Measurements from ENCODE around the gene KCNJ11. TPM values are rescaled to one million over a fixed set of nuclear protein-coding genes. Genes with fewer than 3 reads are reported as not detected.

Gene KCNJ11
- not detected in 2 replicates for total RNA-seq

GRCh38 chr11:17388609-17389210 is at the start of gene KCNJ11:
Gene KCNJ11 (minus strand): TSS chr11:17388659. CDS start chr11:17388091, 568 bp downstream.

GRCh38 chr11:17351510-17352176 is 36.8 kb downstream of the KCNJ11 start, which contains the start of gene NCR3LG1:
Gene NCR3LG1 (plus strand): TSS chr11:17351800. CDS start chr11:17351970, 170 bp downstream.

Other genes with a start within 250 kb of the KCNJ11 start
- 45.5 and 63.6 TPM in 2 replicates for gene PIK3C2A, start 180.7 kb downstream of the KCNJ11 start, total RNA-seq
- gene NUCB2, start 111.9 kb downstream of the KCNJ11 start, total RNA-seq, result 51.0 and 62.1 TPM in 2 replicates
- 6.0 and 9.1 TPM in 2 replicates for gene NCR3LG1, start 36.9 kb downstream of the KCNJ11 start, total RNA-seq
- not detected in 2 replicates for gene ABCC8, start 88.2 kb upstream of the KCNJ11 start, total RNA-seq
- gene USH1C, start 155.8 kb upstream of the KCNJ11 start, total RNA-seq, result not detected in 2 replicates
- gene OTOG, start 158.6 kb upstream of the KCNJ11 start, total RNA-seq, result not detected in 2 replicates